GM20431 (cell line): ENCODE measurements around the gene TXNRD1.
"Not testable (repeated sequence)": the region's sequence is repeated elsewhere in the genome, so short reads cannot be mapped to it uniquely, and the experiment has no call there.

Source experiments
- in situ Hi-C: fragments of 300-500 bp; cut with MseI, MboI; formaldehyde crosslinking; loops from one replicate; pipeline ENCODE4 v1.15.0; 2020; ENCODE audit warnings: low sequenced_read_pairs; ENCODE audit not compliant: unreplicated experiment

Gene TXNRD1

DNA sequence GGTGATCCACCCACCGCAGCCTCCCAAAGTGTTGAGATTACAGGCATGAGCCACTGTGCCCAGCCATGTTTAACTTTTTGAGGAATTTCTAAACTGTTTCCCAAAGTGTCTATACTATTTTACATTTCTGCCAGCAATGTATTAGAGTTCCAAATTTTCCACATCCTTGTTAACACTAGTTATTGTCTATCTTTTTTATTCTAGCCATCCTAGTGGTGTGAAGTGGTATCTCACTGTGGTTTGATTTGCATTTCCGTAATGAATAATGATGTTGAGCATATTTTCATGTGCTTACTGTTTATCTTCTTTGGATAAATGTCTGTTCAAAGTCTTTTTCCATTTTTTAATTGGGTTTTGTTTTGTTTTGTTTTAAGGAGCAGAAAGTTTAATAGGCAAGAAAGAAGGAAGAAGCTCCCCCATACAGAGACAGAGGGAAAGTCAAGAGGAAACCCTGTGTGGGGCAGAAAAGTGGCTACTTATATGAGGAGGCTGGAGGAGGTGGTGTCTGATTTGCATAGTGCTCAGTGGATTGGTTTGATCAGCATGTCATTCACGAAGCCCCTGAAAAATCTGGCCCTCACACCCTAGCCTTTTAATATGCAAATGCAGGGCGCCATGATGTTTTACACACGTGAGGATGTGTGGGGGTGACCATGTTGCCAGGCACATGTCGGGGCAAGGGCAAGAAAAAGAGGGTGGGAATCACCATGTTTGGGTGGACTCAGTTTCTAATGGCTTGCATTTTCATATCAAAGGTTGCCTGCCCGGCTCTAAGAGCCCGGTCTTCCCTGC is 14.9 kb downstream of the TXNRD1 start:
- in situ Hi-C loops: no loop called here

DNA sequence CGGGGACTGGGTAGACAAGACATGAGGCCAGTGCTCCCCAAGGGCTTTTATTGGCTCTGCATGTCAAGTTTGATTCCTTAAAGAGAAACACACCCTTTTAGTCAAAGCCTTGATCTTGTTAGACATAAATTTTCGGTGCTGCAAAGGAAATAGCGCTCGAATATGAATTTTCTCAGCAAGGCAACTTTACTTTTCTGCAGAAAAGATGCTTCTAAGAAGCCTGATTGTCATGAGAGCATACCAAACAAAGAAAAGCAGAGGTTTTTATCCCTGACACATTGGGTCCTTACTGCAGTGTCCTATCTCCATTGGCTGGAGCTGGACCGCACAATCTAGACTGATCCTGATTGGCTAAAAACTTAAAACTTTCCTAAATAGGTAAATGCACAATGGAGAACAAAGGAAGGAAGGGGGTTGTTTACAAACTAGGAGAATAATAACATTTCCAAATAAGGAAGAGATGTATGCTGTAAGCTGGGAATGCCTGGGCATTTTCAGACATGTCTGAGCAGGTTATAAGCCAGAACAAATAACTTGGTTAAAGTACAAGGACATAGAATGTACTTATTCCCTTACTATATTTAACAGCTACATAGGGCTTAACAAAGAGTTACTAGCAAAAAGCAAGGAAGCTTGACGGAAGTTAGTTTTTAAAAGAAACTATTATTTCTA is 17.2 kb downstream of the TXNRD1 start:
- in situ Hi-C loops: no loop called here

DNA sequence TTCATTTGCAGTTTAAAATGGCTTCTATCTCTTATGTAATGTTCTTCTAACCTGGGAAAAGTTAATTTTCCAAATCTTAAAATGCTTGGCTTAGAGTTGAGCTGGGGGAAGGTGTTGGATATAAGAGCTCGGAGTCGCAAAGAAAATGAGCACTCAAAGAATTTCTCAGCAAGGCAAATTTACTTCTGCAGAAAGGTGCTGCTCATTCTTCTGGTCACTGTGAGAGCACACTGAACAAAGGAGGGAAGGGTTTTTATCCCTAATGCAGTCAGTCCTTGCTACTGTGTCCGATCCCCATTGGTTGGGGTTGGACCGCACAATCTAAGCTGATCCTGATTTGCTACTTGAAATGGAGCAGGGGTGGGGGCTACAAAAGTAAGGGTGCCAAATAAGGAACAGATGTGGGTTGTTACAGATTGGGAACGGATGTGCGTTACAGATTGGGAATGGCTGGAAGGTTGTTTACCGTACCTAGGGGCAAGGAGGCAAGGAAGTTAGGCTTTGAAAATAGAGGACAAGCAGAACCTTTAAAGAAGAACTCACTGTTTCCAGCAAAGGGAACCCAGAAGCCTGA is 19.4 kb downstream of the TXNRD1 start:
- in situ Hi-C loops: no loop called here

DNA sequence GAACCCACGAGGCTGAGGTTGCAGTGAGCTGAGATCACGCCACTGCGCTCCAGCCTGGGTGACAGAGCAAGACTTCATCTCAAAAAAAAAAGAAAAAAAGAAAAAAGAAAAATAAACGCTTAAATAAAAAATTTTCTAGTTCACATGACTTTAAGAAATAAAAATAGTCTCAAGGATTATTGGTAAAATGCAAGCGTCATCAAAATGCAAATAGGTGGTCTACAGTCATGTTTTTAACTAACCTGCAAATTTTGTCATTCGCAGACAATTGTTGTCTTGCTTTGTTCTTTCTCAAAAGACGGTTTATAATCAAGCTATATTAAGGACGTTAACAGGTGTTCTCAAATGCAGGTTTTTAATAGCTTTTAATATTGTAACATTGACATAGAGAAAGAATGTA is 22.4 kb downstream of the TXNRD1 start:
- in situ Hi-C loops: no loop called here

DNA sequence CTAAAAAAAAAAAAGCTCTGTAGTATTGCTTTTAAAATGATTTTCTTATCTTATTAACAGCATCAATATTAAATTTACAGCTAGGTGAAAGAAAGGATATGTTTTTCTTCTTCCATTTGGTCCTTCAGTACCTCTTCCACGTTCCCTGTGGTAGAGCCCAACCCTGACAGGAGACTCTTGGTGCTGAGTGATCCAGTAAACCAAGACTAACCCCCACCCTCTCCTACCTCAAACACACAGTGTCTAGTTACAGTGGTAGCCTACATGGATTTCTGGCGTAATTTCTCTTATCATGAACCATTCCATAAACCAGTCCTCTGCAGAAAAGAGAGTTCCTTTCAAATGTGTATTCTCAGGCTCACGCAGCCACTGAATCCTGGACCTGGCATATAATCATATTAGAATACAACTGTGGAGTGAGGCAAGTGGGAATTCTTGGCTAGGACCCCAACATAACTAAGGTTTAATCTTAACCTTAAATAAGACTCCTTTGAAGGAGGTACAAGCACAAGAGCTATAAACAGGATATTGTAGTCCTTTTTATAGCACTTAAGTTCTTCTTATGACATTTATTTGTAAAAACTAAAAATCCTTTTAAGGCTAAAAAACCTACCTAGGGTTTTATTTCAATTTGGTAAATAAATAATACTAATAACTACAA is 27.1 kb downstream of the TXNRD1 start:
- in situ Hi-C loops: no loop called here

DNA sequence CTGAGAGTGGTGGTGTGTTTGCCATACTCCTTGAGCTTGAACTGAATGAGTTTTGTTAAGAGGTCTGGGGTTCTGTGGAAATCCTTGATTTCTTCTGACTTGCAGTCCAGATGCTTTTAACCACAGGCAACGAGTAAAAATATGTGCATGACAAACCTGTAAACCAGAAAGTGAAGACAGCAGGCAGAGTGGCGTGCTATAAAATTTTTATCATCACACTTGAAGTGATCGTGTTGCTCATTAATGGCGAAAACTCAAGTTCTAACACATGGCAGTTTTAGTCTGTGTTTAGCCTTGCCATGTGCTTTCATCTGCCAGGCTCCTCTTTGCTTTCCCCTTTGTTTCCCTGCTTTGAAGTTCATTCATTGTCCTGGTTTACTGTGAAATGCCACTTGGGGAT is 28.0 kb downstream of the TXNRD1 start:
- in situ Hi-C loops: no loop called here

DNA sequence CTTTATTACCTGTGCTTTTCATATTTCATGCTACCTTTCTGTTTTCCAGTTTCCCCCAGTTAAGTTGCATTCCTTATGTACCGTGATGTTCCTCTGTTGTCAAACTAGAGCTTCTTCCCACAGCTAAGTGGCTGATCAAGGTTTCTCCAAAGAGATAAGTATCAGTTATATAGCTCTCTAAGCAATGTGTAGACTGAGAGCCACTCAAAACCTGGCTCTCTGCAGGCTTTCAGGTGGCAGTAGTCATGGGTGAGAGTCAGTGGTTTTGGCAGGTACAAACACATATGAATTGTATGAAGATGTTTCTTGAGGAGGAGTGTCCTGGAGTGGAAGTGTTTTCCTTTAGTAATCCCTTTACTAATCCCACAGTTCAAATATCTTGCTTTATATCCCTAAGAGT is 28.4 kb downstream of the TXNRD1 start:
- in situ Hi-C loops: no loop called here

DNA sequence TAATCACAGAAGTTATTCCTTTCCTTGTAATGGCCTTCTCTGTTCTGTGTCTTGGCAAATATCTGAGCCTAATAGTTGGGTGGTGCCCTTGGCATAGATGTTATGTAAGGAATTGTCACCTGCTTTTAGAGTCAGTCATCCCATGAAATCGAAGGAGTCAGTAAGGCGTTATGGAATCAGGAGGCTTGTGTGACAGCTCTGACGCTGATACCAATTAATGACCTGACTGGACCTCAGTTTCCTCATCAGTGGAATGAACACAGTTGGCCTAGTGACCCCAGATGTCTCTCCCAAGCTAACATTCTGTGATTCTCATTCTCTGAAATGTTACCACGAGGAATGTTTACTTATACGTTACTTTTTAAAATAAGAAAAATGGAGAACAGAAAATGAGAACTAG is 32.1 kb downstream of the TXNRD1 start:
- in situ Hi-C loops: no loop called here

DNA sequence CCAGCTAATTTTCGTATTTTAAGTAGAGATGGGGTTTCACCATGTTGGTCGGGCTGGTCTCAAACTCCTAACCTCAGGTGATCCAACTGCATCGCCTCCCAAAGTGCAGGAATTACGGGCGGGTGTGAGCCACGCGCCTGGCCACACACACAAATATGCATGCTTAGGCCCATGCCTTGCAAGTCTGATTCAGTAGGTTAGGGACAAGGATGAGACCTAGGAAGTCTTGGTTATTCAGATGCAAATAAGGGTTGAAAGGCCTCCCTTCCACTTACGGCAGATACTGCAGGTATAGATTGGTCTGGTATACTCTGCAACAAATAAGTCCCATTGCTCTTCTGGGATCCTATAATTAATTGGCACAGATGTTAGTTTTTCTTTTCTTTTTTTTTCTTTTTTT is 32.9 kb downstream of the TXNRD1 start:
- in situ Hi-C loops: no loop called here

DNA sequence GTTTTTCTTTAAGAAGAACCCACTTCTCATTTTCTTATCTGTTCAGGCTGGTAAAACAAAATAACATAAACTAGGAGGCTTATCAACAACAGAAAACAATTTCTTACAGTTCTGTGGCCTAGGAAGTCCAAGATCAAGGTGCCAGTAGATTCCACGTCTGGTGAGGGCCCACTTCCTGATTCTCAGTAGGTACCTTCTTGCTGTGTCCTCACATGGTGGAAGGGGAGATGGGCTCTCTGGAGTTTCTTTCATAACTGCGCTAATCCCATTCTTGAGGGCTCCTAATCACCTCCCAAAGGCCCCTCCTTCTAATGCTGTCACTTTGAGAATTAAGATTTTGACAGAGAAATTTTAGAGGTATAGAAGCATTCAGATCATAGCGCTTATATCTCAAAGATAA is 33.4 kb downstream of the TXNRD1 start:
- in situ Hi-C loops: no loop called here

DNA sequence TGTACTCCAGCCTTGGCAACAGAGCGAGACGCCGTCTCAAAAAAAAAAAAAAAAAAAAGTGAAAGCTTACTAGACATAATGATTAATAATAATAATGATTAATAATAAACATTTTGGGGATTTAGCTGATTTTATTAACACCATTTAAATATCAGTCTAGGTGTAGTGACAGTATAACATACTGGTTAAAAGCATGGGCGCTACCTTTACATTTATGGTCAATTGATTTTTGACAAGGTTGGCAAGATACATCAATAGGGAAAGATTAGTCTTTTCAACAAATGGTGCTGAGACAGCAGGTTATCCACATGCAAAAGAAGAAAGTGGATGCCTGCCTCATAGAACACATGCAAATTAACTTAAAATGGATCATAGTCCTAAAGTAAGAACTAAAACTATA is 34.3 kb downstream of the TXNRD1 start:
- in situ Hi-C loops: no loop called here

DNA sequence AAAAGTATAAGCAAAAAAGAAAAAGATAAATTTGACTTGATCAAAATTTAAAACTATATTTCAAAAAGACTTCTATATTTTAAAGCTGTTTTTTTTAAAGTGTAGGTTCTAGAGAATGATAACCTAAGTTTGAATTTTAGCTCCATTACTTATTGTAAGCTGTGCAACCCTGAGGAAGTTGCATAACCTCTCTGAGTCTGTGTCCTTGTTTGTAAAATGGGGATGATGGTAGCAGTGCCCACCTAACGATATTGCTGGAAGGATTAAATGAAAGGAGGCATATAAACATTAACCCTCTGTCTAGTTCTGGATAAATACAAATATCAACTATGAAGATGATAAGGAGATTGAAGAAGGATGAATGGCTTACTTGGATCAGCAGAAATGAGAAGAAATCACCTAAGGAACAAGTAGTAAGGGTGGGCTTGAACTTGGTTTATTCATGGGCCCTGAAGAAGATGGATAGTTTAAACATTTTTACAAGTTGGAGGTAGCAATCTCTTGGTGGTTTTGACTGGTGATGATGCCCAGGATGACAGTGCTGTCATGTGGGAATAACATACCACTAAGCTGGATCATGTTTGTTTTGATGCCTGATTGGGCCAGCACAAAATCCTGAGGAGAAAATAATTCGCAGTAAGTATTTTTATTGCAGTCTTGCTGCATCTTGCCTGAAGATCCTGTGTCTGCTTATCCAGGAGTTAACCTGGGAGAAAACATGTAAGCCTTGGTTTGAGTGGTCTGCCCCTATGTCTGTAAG is 35.0 kb downstream of the TXNRD1 start:
- in situ Hi-C loops: no loop called here

DNA sequence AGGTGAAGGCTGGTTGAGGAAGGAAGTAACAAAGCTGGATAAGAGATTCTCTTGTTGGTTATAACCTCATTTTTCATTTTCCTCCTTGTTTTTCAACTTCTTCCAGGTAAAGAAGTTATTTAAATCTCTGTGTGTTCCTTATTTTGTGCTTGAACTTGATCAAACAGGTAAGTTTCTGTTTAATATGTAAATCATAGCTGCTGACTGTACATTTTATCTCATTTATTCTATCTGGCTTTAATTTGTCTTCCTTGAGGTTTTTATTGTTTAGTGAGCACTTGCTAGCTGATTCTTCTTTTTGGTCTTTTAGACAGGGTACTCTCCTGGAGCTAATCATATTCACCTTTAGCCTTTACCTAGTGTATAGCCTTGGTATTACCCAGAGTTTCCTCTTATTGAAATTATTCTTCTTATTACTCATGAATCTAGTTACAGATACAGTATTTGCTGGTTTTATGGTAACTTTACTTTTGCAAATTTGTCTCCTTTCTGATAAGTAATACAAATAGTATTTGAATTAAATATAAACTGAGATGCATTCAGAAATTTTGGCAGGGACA is 42.4 kb downstream of the TXNRD1 start:
- in situ Hi-C loops: no loop called here

DNA sequence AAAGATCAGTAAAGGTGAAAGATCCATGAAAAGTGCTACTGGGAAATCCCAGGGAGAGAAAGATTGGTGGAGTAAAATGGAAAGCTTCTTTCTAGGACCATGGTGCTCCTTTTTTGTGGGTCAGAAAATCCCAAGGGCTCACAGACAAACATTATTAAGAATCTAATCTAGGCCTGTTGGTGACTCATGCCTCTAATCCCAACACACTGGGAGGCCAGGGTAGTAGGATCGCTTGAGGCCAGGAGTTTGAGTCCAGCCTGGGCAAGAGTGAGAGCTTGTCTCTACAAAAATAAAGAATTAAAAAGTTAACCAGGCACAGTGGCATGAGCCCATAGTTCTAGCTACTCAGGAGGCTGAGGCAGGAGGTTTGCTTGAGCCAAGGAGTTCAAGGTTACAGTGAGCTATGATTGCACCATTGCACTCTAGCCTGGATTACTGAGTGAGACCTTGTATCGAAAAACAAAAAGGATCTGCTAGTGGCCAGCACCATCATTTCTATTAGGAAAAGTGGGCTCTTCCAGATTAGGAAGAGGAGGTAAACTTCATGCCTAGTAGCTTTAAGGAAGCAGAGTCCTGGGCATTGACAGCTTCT is 43.0 kb downstream of the TXNRD1 start:
- in situ Hi-C loops: no loop called here

DNA sequence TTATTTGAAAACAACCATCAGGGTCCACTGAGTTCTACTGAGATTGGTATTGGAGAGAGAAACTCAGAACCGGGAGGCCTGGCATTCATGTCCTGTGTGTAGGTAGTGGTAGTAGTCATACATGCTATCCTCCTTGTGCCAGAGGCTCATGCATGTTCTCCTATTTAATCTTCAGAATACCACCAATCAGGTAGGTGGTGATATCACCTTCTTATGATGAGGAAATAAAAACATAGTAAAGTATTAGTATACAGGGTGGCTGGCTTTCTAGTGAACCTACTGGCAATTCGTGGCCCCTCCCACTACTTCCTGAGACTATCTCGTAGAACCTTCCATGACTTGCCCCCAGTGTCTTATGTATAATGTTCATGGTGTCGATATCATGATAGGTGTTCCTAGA is 47.4 kb downstream of the TXNRD1 start:
- in situ Hi-C loops: no loop called here

DNA sequence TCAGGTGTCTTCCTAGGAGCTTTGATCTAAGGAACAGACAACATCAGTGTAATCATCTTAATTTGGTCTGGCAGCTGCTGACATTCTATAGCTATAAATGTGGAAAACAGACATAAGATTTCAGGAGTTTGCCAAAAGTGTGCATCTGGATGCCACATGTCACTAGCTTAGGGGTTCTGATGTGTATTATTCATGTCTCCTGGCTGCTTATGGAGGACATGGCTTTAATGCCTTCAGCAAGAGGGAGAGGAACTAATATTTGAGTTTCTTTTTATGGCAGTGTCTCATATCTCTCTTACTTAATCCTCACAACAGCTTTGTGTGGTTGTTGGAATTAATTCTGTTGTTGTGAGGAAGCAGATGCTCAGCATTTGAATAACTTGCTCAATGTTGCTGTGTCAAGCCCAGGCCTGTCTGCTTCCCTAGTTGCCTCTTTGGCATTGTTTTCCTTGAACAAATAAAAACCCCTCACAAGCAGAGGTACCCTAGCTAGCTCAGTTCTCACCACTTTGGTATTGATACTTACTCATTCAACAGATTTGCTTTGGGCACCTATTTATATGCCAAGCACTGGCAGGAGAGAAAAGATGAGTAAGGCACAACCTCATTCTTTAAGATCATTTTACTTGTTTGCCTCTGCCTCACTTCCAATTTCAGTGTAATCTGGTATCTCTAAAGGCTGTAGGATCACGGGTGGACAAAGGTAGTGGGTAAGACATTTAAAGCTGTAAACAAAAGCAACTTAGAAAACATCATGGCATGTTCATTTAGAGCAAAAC is 48.2 kb downstream of the TXNRD1 start:
- in situ Hi-C loops: no loop called here

DNA sequence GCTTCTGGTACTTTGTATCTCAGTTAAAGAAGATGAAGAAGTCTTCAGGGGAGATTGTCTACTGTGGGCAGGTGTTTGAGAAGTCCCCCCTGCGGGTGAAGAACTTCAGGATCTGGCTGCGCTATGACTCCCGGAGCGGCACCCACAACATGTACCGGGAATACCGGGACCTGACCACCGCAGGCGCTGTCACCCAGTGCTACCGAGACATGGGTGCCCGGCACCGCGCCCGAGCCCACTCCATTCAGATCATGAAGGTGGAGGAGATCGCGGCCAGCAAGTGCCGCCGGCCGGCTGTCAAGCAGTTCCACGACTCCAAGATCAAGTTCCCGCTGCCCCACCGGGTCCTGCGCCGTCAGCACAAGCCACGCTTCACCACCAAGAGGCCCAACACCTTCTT is 49.9 kb downstream of the TXNRD1 start:
- in situ Hi-C loops: not testable (repeated sequence)

DNA sequence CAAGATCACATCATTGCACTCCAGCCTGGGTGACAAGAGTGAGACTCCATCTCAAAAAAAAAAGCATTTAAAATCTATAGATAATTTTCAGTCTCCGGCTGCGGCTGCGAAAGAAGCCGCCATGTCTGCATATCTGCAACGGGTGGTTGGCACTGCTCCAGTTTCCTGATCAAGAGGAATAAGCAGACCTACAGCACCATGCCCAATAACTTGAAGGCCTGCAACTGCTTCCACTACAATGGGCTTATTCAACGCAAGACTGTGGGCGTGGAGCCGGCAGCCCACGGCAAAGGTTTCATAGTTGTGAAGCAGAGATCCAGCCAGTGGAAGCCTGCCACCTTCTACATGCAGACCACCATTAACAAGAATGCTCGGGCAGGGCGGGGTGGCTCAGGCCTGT is 57.4 kb downstream of the TXNRD1 start:
- in situ Hi-C loops: no loop called here

DNA sequence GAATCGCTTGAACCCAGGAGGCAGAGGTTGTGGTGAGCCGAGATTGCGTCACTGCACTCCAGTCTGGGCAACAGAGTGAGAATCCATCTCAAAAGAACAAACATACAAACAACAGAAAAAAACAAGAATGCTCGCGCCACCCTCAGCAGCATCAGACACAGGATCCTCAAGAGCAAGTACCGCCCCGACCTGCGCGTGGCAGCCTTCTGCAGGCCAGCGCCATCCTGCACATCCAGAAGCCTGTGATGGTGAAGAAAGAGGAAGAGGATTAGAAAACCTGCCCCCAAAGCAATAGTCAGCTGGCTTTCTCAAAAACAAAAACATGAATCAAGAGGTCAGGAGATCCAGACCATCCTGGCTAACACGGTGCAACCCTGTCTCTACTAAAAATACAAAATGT is 57.9 kb downstream of the TXNRD1 start:
- in situ Hi-C loops: no loop called here
